Heart right ventricle (tissue), 16 donors: ENCODE data around the gene BDKRB2. TPM values are rescaled to one million over a fixed set of nuclear protein-coding genes. Genes with fewer than 3 reads are reported as not detected.
A peak's percentile ranks its signal among the peaks of the same experiment; 100 is the strongest.

Experiments
- ATAC-seq, 8 donors: fragments of 200-7000 bp; cut with Tn5 transposase; one replicate each; pipeline ENCODE4 v1.9.1; 2020; ENCODE audit warnings: mild to moderate bottlenecking in 8 of 8, moderate library complexity in 8 of 8, moderate number of reproducible peaks in 1 of 8
- DNase-seq, 2 donors: peaks; one replicate each; pipeline ENCODE4 v3.0.0-alpha.2; 2020
- H3K27ac ChIP-seq, 10 donors: fragments of 200-600 bp; sonication (generic) in 2 of 10; one replicate each; pipeline versions ENCODE4 v1.5.0 to v1.8.0; 2020 to 2022; ENCODE audit warnings: mild to moderate bottlenecking in 3 of 10
- H3K27me3 ChIP-seq, 7 donors: fragments of 200-600 bp; one replicate each; pipeline ENCODE4 v1.8.0; 2021 to 2022; ENCODE audit warnings: mild to moderate bottlenecking in 2 of 7
- H3K36me3 ChIP-seq, 9 donors: fragments of 200-600 bp; sonication (generic) in 1 of 9; one replicate each; pipeline versions ENCODE4 v1.5.0 to v1.8.0; 2020 to 2022; ENCODE audit warnings: mild to moderate bottlenecking in 2 of 9
- H3K4me1 ChIP-seq, 9 donors: fragments of 200-600 bp; sonication (generic) in 1 of 9; one replicate each; pipeline versions ENCODE4 v1.5.0 to v1.8.0; 2020 to 2022; ENCODE audit warnings: mild to moderate bottlenecking in 4 of 9
- H3K4me3 ChIP-seq, 10 donors: fragments of 200-600 bp; sonication (generic) in 2 of 10; one replicate each; pipeline versions ENCODE4 v1.5.0 to v1.8.0; 2020 to 2022; ENCODE audit warnings: mild to moderate bottlenecking in 7 of 10, moderate library complexity in 2 of 10
- H3K9me3 ChIP-seq, 11 donors: fragments of 200-600 bp in 10 of 11; sonication (generic) in 2 of 11; one replicate each; pipeline versions ENCODE4 v1.5.0 to v1.8.0; 2013 to 2022; ENCODE audit warnings: mild to moderate bottlenecking in 2 of 11, control low read depth in 1 of 11, moderate library complexity in 1 of 11
- WGBS, 2 donors: extraction: QIAGEN DNeasy Blood & Tissue Kit; methylation state at CpG; one replicate each; pipeline ENCODE4 v1.1.7; 2013; ENCODE audit warnings: inconsistent platforms in 1 of 2; 5-methylcytosine and 5-hydroxymethylcytosine counted together
- intact Hi-C, 10 donors: fragments of 100-400 bp; cut with DNase I; formaldehyde crosslinking; loops; one replicate each; pipeline versions ENCODE4 v1.11.1 to v1.14.2; 2022
- polyA plus RNA-seq, 2 donors: library from polyadenylated mRNA; stranded (reverse); fragments of 200-250 nt; gene quantifications; one replicate each; pipeline ENCODE4 v1.2.3, GENCODE V29; 2013
- total RNA-seq, 10 donors: library from RNA; stranded (reverse); fragmentation: NEBNext Ultra II Directional in 3 of 10; extraction: Animal tissue kit (Norgen Biotek cat#: 25700) in 3 of 10; gene quantifications; one replicate each; pipeline versions ENCODE4 v1.2.1 to v1.2.4, GENCODE V29; 2021 to 2023
- TF ChIP-seq, protein P1 (sequence below), 9 donors: fragments of 200-600 bp; sonication (generic) in 2 of 9; IDR thresholded peaks; one replicate each; pipeline versions ENCODE4 v1.5.0 to v1.8.0; 2021 to 2022; ENCODE audit warnings: antibody characterized with exemption in 9 of 9, mild to moderate bottlenecking in 5 of 9, moderate library complexity in 1 of 9
- donor health status: Arrhythmogenic right ventricular cardiomyopathy.
- donor health status: ischemic (EF 13 %, LVEDD 7.1; RV severe dilation, severe dysfunction).
- donor health status: healthy with polysubstance abuse.
- donor health status: DM: no; HTN: yes; CAD: no.
- donor health status: DM: no; HTN: no; CAD: no.
- donor health status: ischemic (EF 25% LVEDD 6.9; RV normal size, moderate dysfunction).
- donor health status: ischemic (EF 25% LVEDD 5.7; RV mildly dilated, moderate dysfunction).
- donor health status: healthy.
- donor health status: DM: yes; HTN: yes; CAD: no.
- donor health status: Ischemic cardiomyopathy.
- donor health status: ischemic (EF 35%, LVEDD 5.7; RV mildly dilated, moderate dysfunction).
- donor health status: nonischemic (EF 11% LVEDD 7.7; RV severe dilation, severe dysfunction).
- donor health status: DM: yes; HTN: yes; CAD: no.
- donor health status: PGD.
- donor health status: ischemic (EF 29% LVEDD 5.4; RV normal size, mild dysfunction).
- donor health status: nonischemic (EF 23%, LVEDD 6.1; RV moderate dilation, normal function).

The BDKRB2 gene
- total and polyA plus RNA-seq, 12 donors, result 0.19 to 3.6 (median 0.59) TPM

DNA sequence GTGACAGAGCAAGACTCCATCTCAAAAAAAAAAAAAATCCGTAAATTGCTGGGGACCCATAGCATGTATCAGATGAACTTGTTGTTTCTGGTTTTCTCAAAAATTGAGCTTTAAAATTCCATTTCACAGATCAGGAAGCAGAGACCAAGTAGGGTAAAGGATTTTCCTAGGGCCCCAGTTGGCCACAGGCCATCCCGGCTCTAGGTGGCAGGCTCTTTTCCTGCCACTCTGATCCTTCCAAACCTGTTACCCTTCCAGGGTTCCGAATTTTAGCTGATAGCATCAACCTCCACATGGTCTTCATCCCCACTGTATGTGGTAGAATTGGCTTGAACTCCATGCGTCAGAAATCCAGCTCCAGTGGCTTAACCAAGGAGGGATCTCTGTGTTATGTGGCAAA is 36.1 kb upstream of the BDKRB2 start:
- Histone ChIP-seq H3K27me3 (peaks cover 0 to 17% (median 9%) of the 10 kb centered on the region in 7 donors), H3K36me3 (no peaks in the 10 kb centered on the region), H3K9me3 (no peaks in the 10 kb centered on the region), H3K4me3 (no peak overlapping the region), H3K4me1 (no peaks in the 10 kb centered on the region), H3K27ac (no peak overlapping the region)
- intact Hi-C loops, result no loop called here
- ATAC-seq, result no peak
- TF ChIP-seq, protein P1, sequence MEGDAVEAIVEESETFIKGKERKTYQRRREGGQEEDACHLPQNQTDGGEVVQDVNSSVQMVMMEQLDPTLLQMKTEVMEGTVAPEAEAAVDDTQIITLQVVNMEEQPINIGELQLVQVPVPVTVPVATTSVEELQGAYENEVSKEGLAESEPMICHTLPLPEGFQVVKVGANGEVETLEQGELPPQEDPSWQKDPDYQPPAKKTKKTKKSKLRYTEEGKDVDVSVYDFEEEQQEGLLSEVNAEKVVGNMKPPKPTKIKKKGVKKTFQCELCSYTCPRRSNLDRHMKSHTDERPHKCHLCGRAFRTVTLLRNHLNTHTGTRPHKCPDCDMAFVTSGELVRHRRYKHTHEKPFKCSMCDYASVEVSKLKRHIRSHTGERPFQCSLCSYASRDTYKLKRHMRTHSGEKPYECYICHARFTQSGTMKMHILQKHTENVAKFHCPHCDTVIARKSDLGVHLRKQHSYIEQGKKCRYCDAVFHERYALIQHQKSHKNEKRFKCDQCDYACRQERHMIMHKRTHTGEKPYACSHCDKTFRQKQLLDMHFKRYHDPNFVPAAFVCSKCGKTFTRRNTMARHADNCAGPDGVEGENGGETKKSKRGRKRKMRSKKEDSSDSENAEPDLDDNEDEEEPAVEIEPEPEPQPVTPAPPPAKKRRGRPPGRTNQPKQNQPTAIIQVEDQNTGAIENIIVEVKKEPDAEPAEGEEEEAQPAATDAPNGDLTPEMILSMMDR (IDR thresholded peaks at IDR 0.05), result no peak
- no peak for DNase-seq
- 89 to 91% methylated on average over 4 of the region's 4 CpGs for WGBS, 2 donors

DNA sequence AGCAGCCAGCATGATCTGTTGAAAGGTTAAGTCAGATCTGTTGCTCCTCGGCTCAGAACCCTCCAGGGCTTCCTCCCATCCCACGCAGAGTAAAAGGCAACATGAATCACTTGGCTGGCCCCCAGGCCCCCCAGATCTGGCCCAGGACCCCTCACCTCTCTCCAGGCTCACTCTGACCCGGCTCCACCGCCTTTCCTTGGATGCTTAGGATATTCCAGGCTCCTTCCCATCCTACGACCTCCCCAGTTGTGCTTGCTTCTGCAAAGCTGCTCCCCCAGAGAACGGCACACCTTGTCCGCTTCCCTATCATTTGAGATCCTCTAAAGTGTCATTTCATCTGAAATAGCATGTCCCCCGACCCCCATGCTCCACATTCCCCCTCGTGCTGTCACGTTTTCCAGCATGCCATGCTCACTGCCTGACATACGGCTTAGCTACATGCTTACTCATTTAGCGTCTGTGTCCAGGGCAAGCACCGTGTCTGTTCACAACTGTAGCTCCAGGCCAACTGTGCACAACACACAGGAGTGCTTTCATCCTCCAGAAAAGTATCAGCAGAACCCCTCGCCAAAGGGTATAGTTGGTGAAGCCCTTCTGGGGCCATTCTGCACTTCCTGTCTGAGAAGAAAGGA is 33.6 kb upstream of the BDKRB2 start:
- ATAC-seq (no peak), DNase-seq (no peak)
- H3K27ac ChIP-seq, result no peak overlapping the region
- 61 to 66% methylated on average over 14 of the region's 14 CpGs for whole genome bisulfite sequencing, 2 donors
- no peaks in the 10 kb centered on the region for H3K36me3 ChIP-seq
- H3K9me3 ChIP-seq, result no peaks in the 10 kb centered on the region
- TF ChIP-seq, protein P1 (IDR thresholded peaks at IDR 0.05), result no peak
- H3K4me1 ChIP-seq, result peaks cover 0 to 4% (median 0%) of the 10 kb centered on the region in 9 donors
- no peak overlapping the region for H3K4me3 ChIP-seq
- intact Hi-C loops, result no loop called here
- peaks cover 0 to 37% (median 19%) of the 10 kb centered on the region in 7 donors for H3K27me3 ChIP-seq

GRCh38 chr14:96173636-96174475 is 30.8 kb upstream of the BDKRB2 start:
- intact Hi-C loops, result no loop called here
- TF ChIP-seq, protein P1 (IDR thresholded peaks at IDR 0.05), result no peak
- Histone ChIP-seq H3K4me1 (peaks cover 0 to 27% (median 17%) of the 10 kb centered on the region in 9 donors), H3K27ac (no peak overlapping the region), H3K36me3 (no peaks in the 10 kb centered on the region), H3K27me3 (peaks cover 0 to 37% (median 17%) of the 10 kb centered on the region in 7 donors), H3K9me3 (no peaks in the 10 kb centered on the region), H3K4me3 (no peak overlapping the region)
- no peak for DNase-seq
- 89 to 91% methylated on average over 21 of the region's 21 CpGs for WGBS, 2 donors
- no peak for ATAC-seq

GRCh38 chr14:96176275-96176674 is 28.4 kb upstream of the BDKRB2 start:
- TF ChIP-seq, protein P1 (IDR thresholded peaks at IDR 0.05), result no peak
- Histone ChIP-seq H3K9me3 (no peaks in the 10 kb centered on the region), H3K4me1 (peaks cover 0 to 27% (median 17%) of the 10 kb centered on the region in 9 donors), H3K27ac (peak overlapping the region in 1 of 10 donors; percentile 8), H3K27me3 (peaks cover 0 to 37% (median 12%) of the 10 kb centered on the region in 7 donors), H3K36me3 (no peaks in the 10 kb centered on the region), H3K4me3 (no peak overlapping the region)
- 85 to 91% methylated on average over 2 of the region's 2 CpGs for WGBS, 2 donors
- intact Hi-C loops, result no loop called here
- peak in 1 of 8 donors; percentile 44 for ATAC-seq
- DNase-seq, result no peak
